NOMO-1 treated with DMSO at 0.1 percent for 48 hours (cell line): ENCODE results near the gene GNAT2.

Source experiments
- DNase-seq: peaks from one replicate; lab custom pipeline; 2025; ENCODE audit not compliant: unreplicated experiment; lab: John Stamatoyannopoulos, UW

GNAT2 gene

GRCh38 chr1:109566982-109567381, 52.4 kb downstream of the GNAT2 start:
- DNase-seq, result no peak

- DNase-seq, result no peak
Observed at GRCh38 chr1:109565241-109565640, 54.2 kb downstream of the GNAT2 start.

- no peak for DNase-seq
Observed at GRCh38 chr1:109564194-109564878, 55.1 kb downstream of the GNAT2 start.

- no peak for DNase-seq
Observed at GRCh38 chr1:109559995-109560394, 59.4 kb downstream of the GNAT2 start.

- no peak for DNase-seq
Observed at GRCh38 chr1:109557520-109557919, 61.9 kb downstream of the GNAT2 start.

- no peak for DNase-seq
Observed at GRCh38 chr1:109556563-109556962, 62.9 kb downstream of the GNAT2 start.
